NB4 (cell line): ENCODE results near the gene PRRT2.

Source experiments
- DNase-seq: peaks from one replicate; pipeline ENCODE4 v3.0.0; 2010; ENCODE audit warnings: low read depth
- H3K4me3 ChIP-seq: one replicate; pipeline ENCODE4 v1.5.1; 2011; ENCODE audit warnings: mild to moderate bottlenecking, low read depth, low read length, moderate library complexity
- MYC ChIP-seq: IDR thresholded peaks from 2 replicates; pipeline ENCODE4 v1.6.1; 2011; ENCODE audit warnings: low read depth, low read length
- POLR2A ChIP-seq: IDR thresholded peaks from 2 replicates; pipeline ENCODE4 v1.6.1; 2011; ENCODE audit warnings: mild to moderate bottlenecking; ENCODE audit not compliant: insufficient read length; ENCODE audit errors: extremely low read depth
- TF ChIP-seq, protein P1 (sequence below): IDR thresholded peaks from one replicate; pipeline ENCODE4 v1.5.1; 2012; ENCODE audit warnings: low read depth, low read length
- TF ChIP-seq, protein P2 (sequence below): IDR thresholded peaks from 2 replicates; pipeline ENCODE4 v1.6.1; 2011; ENCODE audit warnings: low read depth, low read length

PRRT2 gene

DNA sequence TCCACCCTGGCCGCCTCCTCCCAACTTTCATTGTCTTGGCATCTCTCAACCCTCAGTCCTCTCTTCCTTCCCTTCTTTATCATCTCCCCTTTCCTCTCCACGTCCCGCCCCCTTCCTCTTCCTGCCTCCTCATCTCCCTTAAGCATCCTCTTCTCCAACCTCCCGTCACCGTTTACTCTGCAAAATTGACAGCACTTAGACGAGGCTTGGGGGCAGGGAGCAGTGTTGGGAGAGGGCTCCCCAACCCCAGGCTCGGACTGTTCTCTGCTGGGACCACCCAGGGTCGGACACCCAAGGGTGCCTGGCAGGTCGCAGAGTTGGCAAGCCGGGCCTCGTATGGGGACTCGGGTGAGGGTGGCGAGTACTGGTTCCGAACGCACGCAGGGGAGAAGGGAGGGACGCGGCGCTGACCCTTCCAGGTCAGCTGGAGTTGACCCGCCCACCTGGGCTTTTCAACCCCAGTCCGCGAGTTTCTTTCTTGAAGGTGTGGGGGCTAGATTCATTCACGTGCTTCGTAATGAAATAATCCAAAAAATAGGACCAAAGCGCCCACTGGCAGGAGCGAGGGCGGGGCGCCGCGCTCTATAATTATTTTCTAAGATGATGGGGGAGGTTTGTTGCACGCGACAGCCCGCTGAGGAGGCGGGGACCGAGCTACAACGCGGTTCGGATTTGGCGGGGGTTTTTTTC, 3.2 kb downstream of the PRRT2 start:
- TF ChIP-seq, protein P1, sequence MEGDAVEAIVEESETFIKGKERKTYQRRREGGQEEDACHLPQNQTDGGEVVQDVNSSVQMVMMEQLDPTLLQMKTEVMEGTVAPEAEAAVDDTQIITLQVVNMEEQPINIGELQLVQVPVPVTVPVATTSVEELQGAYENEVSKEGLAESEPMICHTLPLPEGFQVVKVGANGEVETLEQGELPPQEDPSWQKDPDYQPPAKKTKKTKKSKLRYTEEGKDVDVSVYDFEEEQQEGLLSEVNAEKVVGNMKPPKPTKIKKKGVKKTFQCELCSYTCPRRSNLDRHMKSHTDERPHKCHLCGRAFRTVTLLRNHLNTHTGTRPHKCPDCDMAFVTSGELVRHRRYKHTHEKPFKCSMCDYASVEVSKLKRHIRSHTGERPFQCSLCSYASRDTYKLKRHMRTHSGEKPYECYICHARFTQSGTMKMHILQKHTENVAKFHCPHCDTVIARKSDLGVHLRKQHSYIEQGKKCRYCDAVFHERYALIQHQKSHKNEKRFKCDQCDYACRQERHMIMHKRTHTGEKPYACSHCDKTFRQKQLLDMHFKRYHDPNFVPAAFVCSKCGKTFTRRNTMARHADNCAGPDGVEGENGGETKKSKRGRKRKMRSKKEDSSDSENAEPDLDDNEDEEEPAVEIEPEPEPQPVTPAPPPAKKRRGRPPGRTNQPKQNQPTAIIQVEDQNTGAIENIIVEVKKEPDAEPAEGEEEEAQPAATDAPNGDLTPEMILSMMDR = no peak
- TF ChIP-seq POLR2A (no peak), MYC (no peak)
- TF ChIP-seq, protein P2, sequence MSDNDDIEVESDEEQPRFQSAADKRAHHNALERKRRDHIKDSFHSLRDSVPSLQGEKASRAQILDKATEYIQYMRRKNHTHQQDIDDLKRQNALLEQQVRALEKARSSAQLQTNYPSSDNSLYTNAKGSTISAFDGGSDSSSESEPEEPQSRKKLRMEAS = no peak
- H3K4me3 ChIP-seq = peak overlapping the region; percentile 80
- DNase-seq = no peak

DNA sequence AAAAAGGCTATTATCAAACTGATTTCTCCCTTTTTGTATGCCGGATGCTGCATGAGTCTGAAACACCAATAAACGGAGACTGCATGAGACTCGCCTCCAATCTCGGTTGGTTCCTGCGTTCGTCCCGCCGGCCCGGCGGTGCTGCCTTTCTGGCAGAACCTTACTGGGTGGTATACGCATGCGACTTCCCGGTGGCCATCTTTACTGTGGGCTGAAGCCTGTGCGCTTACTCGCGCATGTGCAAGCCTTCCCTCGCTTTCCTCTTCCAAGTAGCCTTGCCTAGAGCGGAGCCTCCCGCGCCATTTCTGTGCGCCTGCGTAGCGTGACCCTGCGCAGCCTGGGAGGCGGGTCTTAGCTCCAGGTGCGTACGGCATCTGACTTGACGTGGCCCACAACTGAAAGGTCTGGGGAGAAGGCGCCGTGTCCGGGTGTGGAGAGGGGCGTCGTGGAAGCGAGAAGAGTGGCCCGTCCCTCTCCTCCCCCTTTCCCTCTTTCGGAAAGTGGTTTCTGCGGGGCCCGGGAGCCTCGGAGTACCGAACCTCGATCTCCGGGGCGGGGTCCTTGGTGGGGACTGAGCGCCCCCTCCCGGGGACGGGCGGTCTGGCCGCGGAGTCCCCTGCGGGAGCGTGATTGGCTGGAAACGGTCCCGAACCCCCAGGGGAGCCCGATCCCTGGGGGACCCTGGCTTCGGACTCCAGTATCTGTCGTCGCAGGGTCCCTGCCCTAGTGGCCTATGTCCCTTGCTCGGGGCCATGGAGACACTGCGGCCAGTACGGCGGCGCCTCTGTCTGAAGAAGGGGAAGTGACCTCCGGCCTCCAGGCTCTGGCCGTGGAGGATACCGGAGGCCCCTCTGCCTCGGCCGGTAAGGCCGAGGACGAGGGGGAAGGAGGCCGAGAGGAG, 4.0 kb downstream of the PRRT2 start, which contains the start of gene PAGR1:
Gene PAGR1, plus strand, starts transcription at position 360 of the 901 bp plus-strand sequence. Its CDS starts 374 bp downstream, at position 734.
- TF ChIP-seq, protein P2 = peak; percentile 93
- TF ChIP-seq POLR2A = peak; percentile 77
- TF ChIP-seq, protein P1 = peak; percentile 79
- peak; percentile 86 for TF ChIP-seq MYC
- DNase-seq = peak; percentile 99
- H3K4me3 ChIP-seq = peak within 1 kb of the TSS; percentile 80

DNA sequence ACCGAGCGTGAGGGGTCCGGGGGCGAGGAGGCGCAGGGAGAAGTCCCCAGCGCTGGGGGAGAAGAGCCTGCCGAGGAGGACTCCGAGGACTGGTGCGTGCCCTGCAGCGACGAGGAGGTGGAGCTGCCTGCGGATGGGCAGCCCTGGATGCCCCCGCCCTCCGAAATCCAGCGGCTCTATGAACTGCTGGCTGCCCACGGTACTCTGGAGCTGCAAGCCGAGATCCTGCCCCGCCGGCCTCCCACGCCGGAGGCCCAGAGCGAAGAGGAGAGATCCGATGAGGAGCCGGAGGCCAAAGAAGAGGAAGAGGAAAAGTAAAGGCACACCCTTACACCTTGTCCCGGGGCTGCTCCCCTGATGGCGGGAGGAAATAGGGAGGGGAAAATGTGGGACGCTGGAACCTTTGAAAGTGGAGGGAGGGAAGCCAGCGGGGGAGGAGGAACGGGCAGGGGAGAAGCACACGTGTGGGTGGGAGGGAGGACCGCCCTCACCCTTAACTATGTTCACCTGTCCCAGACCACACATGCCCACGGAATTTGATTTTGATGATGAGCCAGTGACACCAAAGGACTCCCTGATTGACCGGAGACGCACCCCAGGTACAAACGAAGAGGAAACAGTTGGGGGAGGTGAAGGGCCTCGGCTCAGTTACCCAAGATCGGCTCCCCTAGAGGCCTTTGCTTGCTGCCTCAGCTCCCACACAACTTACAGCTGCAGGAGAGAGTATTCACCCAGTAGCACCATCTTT, 4.9 kb downstream of the PRRT2 start:
- no peak for TF ChIP-seq MYC
- TF ChIP-seq, protein P2 = peak; percentile 42
- no peak for TF ChIP-seq POLR2A
- TF ChIP-seq, protein P1 = peak; percentile 23
- DNase-seq = peak; percentile 81

DNA sequence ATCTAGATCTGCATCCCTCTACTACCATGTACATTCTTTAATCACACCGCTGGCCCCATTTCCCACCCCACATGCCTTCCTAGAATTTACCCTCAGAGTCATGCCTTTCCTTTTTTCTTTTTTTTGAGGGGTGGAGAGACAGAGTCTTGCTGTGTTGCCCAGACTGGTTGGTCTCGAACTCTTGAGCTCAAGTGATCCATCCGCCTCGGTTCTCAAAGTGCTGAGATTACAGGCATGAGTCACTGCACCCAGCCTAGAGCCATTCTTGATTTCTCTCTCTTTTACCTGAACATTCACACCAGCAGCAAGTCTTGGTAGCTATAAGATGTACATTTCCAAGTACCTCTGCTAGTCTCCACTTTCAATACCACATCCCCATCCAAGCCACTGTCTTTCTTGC, 6.1 kb downstream of the PRRT2 start:
- no peak for TF ChIP-seq MYC
- TF ChIP-seq, protein P1 = no peak
- TF ChIP-seq, protein P2 = no peak
- TF ChIP-seq POLR2A = no peak
- peak overlapping the region; percentile 80 for H3K4me3 ChIP-seq
- DNase-seq = no peak

More for the DNA sequence above, 4.9 kb downstream of the PRRT2 start:
- peak overlapping the region; percentile 80 for H3K4me3 ChIP-seq

DNA sequence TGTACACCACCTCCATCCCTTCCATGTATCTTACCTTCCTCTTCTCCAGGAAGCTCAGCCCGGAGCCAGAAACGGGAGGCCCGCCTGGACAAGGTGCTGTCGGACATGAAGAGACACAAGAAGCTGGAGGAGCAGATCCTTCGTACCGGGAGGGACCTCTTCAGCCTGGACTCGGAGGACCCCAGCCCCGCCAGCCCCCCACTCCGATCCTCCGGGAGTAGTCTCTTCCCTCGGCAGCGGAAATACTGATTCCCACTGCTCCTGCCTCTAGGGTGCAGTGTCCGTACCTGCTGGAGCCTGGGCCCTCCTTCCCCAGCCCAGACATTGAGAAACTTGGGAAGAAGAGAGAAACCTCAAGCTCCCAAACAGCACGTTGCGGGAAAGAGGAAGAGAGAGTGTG, 7.5 kb downstream of the PRRT2 start:
- peak overlapping the region; percentile 47 for H3K4me3 ChIP-seq
- TF ChIP-seq, protein P1 = no peak
- TF ChIP-seq MYC (no peak), POLR2A (no peak)
- TF ChIP-seq, protein P2 = no peak
- no peak for DNase-seq
